ENCODE data around the gene TRIM46.
"Not testable (repeated sequence)": the region's sequence is repeated elsewhere in the genome, so short reads cannot be mapped to it uniquely, and the experiment has no call there.

TRIM46 gene

GRCh38 chr1:155136748-155137147, 36.9 kb upstream of the TRIM46 start:
- no peak for DNase-seq (ENCODE audit: low read depth in 3 of 3, low spot score in 1 of 3)

- DNase-seq (ENCODE audit: low read depth in 3 of 3, low spot score in 1 of 3) = no peak
Measured at GRCh38 chr1:155137154-155137949, 36.3 kb upstream of the TRIM46 start.

GRCh38 chr1:155139895-155140629, 33.6 kb upstream of the TRIM46 start, which contains the start of gene DPM3:
Gene DPM3 (minus strand): TSS chr1:155140531. CDS start chr1:155140240, 291 bp downstream.
- DNase-seq (ENCODE audit: low read depth in 3 of 3, low spot score in 1 of 3) = peak; percentile 53 to 83 (median 68)

GRCh38 chr1:155140630-155140953, 33.1 kb upstream of the TRIM46 start:
- no peak for DNase-seq (ENCODE audit: low read depth in 3 of 3, low spot score in 1 of 3)

GRCh38 chr1:155141749-155142148, 31.9 kb upstream of the TRIM46 start:
- DNase-seq (ENCODE audit: low read depth in 3 of 3, low spot score in 1 of 3) = no peak

GRCh38 chr1:155145491-155145890, 28.2 kb upstream of the TRIM46 start:
- no peak for DNase-seq (ENCODE audit: low read depth in 3 of 3, low spot score in 1 of 3)

- DNase-seq (ENCODE audit: low read depth in 3 of 3, low spot score in 1 of 3) = not testable (repeated sequence)
Measured at GRCh38 chr1:155155996-155156643, 17.5 kb upstream of the TRIM46 start.

DNA sequence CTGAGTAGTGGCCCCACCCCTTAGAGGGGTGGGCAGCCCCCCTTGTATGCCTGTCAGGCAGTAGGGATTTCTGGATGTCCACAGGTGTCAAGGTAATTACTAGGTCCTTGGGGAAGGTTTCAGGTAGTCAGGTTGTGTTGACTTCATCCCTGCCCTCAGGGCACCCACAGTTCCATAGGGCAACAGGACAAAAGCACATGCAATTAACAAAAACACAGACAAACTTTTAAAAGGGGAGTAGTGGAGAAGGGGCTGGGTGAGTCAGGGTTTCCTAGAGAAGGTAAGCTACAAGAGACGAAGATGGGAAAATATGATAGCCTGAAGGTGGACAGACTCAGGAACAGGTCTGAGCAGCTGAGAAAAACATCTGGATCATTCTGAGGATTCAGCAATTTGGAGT, 14.7 kb upstream of the TRIM46 start:
- DNase-seq (ENCODE audit: low read depth in 3 of 3, low spot score in 1 of 3) = no peak

- DNase-seq (ENCODE audit: low read depth in 3 of 3, low spot score in 1 of 3) = no peak
Measured at GRCh38 chr1:155160128-155160527, 13.5 kb upstream of the TRIM46 start.

- DNase-seq (ENCODE audit: low read depth in 3 of 3, low spot score in 1 of 3) = not testable (repeated sequence)
Measured at GRCh38 chr1:155162631-155163030, 11.0 kb upstream of the TRIM46 start.

DNA sequence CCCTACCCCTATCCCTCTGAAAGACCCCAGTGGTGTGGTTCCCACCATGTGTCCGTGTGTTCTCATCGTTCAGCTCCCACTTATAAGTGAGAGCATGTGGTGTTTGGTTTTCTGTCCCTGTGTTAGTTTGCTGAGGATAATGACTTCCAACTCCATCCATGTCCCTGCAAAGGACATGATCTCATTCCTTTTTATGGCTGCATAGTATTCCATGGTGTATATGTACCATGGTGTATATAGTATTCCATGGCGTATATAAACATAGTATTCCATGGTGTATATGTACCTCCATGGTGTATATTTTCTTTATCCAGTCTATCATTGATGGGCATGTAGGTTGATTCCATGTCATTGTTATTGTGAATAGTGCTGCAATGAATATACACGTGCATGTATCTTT, 9.9 kb upstream of the TRIM46 start:
- DNase-seq (ENCODE audit: low read depth in 3 of 3, low spot score in 1 of 3) = not testable (repeated sequence)

GRCh38 chr1:155164625-155165024, 9.0 kb upstream of the TRIM46 start:
- not testable (repeated sequence) for DNase-seq (ENCODE audit: low read depth in 3 of 3, low spot score in 1 of 3)

DNA sequence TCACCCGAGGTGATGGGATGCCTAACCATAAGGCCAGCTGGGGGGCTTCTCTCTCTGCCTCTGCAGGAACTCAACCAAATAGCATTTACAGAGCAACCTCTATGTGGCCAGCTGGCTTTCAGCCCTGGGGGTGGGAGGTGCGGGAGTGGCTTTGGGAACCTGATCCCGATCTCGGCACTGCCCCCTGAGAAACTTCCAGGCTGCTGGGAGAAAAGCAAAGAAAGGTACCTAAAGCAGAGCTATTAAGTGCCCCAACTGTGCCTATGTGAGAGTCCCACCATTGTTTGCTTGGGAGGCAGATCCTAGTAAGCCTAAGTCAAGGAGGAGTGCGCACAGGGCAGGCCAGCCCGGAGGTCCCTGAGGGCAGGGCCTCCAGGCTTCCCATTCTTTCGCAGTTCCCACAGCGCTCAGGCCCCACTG, 7.6 kb upstream of the TRIM46 start:
- DNase-seq (ENCODE audit: low read depth in 3 of 3, low spot score in 1 of 3) = no peak

GRCh38 chr1:155166471-155167165, 7.0 kb upstream of the TRIM46 start:
- DNase-seq (ENCODE audit: low read depth in 3 of 3, low spot score in 1 of 3) = no peak

- DNase-seq (ENCODE audit: low read depth in 3 of 3, low spot score in 1 of 3) = peak; percentile 72 to 75 (median 74)
Measured at GRCh38 chr1:155167166-155168104, 6.2 kb upstream of the TRIM46 start.

- not testable (repeated sequence) for DNase-seq (ENCODE audit: low read depth in 3 of 3, low spot score in 1 of 3)
Measured at GRCh38 chr1:155168105-155168445, 5.6 kb upstream of the TRIM46 start.

GRCh38 chr1:155168456-155169210, 5.0 kb upstream of the TRIM46 start:
- no peak for DNase-seq (ENCODE audit: low read depth in 3 of 3, low spot score in 1 of 3)

DNA sequence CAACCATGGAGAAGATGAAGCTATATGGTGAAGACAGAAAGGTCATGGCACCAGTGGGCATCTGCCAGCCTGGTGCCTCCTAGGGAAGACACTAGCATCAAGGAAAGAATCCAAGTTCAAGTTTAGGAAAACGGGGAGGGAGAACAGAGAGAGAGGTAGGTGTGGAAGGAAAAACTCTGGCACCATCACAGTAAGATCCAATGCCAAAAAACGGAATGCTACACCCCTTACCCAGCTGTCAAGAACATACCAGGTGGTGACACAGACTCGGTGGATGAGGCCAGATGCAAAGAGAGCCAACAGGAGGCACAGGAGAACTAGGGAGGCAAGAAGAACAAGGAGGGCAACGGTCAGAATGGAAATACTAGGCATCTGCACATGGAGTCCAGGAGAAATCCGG, 4.1 kb upstream of the TRIM46 start:
- DNase-seq (ENCODE audit: low read depth in 3 of 3, low spot score in 1 of 3) = no peak

GRCh38 chr1:155170101-155170785, 3.4 kb upstream of the TRIM46 start:
- DNase-seq (ENCODE audit: low read depth in 3 of 3, low spot score in 1 of 3) = no peak
